CD4-positive, alpha-beta T cell (primary cell): ENCODE data around the gene SYTL1. TPM values are rescaled to one million over a fixed set of nuclear protein-coding genes. Genes with fewer than 3 reads are reported as not detected.

Experiments used
- ATAC-seq: fragments of 200-7000 bp; cut with Tn5 transposase; one replicate; pipeline ENCODE4 v1.10.0; 2022; ENCODE audit warnings: mild to moderate bottlenecking; ENCODE audit not compliant: poor library complexity
- CTCF ChIA-PET: fragments of 350-600 bp; sonication (Branson Sonifier 250); formaldehyde crosslinking; loops from one replicate; lab custom pipeline; 2021; ENCODE audit warnings: antibody characterized with exemption, inconsistent platforms; lab: Charles Lee
- POLR2A ChIA-PET: fragments of 350-600 bp; sonication (Branson Sonifier 250); formaldehyde crosslinking; loops from one replicate; lab custom pipeline; 2021; ENCODE audit warnings: antibody characterized with exemption, inconsistent platforms; lab: Charles Lee
- DNase-seq, 14 experiments: peaks; one replicate each; pipeline ENCODE4 v3.0.0-alpha.2; 2013 to 2020; ENCODE audit warnings: mixed read lengths in 2 of 14
- H3K27ac ChIP-seq, 2 donors: one replicate each; pipeline versions ENCODE4 v1.5.1 to v1.7.0; 2013; ENCODE audit warnings: low read length in 2 of 2, low read depth in 1 of 2, mild to moderate bottlenecking in 1 of 2
- H3K27me3 ChIP-seq, 2 experiments: 1 replicate in 1 of 2; 2 replicates in 1 of 2; pipeline versions ENCODE4 v1.6.1 to v1.7.0; 2013; ENCODE audit warnings: low read length in 2 of 2, control low read depth in 1 of 2, mild to moderate bottlenecking in 1 of 2, moderate library complexity in 1 of 2; ENCODE audit not compliant: insufficient read depth in 2 of 2, control insufficient read depth in 1 of 2
- H3K36me3 ChIP-seq: one replicate; pipeline ENCODE4 v1.6.1; 2013; ENCODE audit warnings: low read length, control low read depth; ENCODE audit not compliant: insufficient read depth
- H3K4me1 ChIP-seq: one replicate; pipeline ENCODE4 v1.6.1; 2013; ENCODE audit warnings: low read length, control low read depth; ENCODE audit not compliant: insufficient read depth
- H3K4me3 ChIP-seq: one replicate; pipeline ENCODE4 v1.5.1; 2013; ENCODE audit warnings: mild to moderate bottlenecking, low read length, moderate library complexity
- H3K9me3 ChIP-seq, 2 experiments: 1 replicate in 1 of 2; 2 replicates in 1 of 2; pipeline versions ENCODE4 v1.6.1 to v1.7.0; 2013; ENCODE audit warnings: low read length in 2 of 2, mild to moderate bottlenecking in 2 of 2, control low read depth in 1 of 2, moderate library complexity in 1 of 2; ENCODE audit not compliant: control insufficient read depth in 1 of 2, insufficient read depth in 1 of 2
- H3K27ac Mint-ChIP-seq: one replicate; pipeline ENCODE4 v1.8.0; 2020; ENCODE audit warnings: mixed read lengths
- H3K27me3 Mint-ChIP-seq: one replicate; pipeline ENCODE4 v1.8.0; 2021; ENCODE audit warnings: mixed read lengths
- H3K36me3 Mint-ChIP-seq: one replicate; pipeline ENCODE4 v1.8.0; 2021; ENCODE audit warnings: low read depth, mixed read lengths
- H3K4me1 Mint-ChIP-seq: one replicate; pipeline ENCODE4 v1.8.0; 2021; ENCODE audit warnings: low read depth, mixed read lengths
- H3K4me3 Mint-ChIP-seq: one replicate; pipeline ENCODE4 v1.8.0; 2020; ENCODE audit warnings: mild to moderate bottlenecking, mixed read lengths
- H3K9me3 Mint-ChIP-seq: one replicate; pipeline ENCODE4 v1.8.0; 2020; ENCODE audit warnings: mixed read lengths
- intact Hi-C, 2 experiments: fragments of 100-400 bp; cut with DNase I in 1 of 2; cut with micrococcal nuclease in 1 of 2; formaldehyde crosslinking; loops; one replicate each; pipeline versions ENCODE4 v1.15.1 to v1.9.0; 2023 to 2025; cut with DNase I, micrococcal nuclease
- total RNA-seq, 174 experiments: library from RNA in 2 of 174; stranded (reverse) in 2 of 174; gene quantifications; one replicate each; pipeline ENCODE4 v1.2.3 and lab custom pipeline; 2021 to 2026
- TF ChIP-seq, protein P1 (sequence below): fragments of 200-600 bp; IDR thresholded peaks from one replicate; pipeline ENCODE4 v1.8.0; 2022; ENCODE audit warnings: antibody characterized with exemption, mild to moderate bottlenecking

The SYTL1 gene
- total RNA-seq, 2 experiments from 2014 or later = 135 to 140 TPM

DNA sequence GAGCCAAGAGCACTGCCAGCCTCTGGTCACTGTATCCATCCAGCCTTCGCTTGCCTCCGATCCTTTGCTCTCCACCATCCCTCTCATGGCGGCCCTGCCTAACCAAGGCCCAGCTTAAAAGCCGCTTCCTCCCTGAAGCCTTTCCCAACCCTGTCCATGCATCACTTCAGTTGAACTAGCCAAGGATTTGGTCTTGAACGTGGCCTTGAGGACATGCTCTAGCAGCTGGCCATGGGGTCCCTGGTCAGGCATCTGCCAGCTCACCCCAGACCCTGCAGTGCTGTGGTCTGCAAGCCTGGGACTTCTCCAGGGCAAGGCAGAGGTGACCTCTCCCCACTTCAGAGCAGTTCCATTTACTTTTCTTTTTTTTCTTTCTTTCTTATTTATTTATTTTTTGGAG lies 5.1 kb upstream of the SYTL1 start:
- intact Hi-C loops = no loop called here
- Mint-ChIP-seq H3K4me1 (peaks cover 41% of the 10 kb centered on the region), H3K27me3 (no peaks in the 10 kb centered on the region), H3K36me3 (peaks cover 54% of the 10 kb centered on the region), H3K4me3 (no peak overlapping the region), H3K27ac (no peak overlapping the region), H3K9me3 (no peaks in the 10 kb centered on the region)
- Histone ChIP-seq H3K9me3 (no peaks in the 10 kb centered on the region), H3K4me1 (peaks cover 43% of the 10 kb centered on the region), H3K27ac (no peak overlapping the region), H3K4me3 (no peak overlapping the region), H3K36me3 (peaks cover 56% of the 10 kb centered on the region), H3K27me3 (no peaks in the 10 kb centered on the region)
- CTCF ChIA-PET = interaction anchor here (1.6 kb wide), 1 partner anchor 21 kb away, joined by 5 read pairs; no protein-coding TSS in a partner anchor
- no peak for ATAC-seq
- TF ChIP-seq, protein P1, sequence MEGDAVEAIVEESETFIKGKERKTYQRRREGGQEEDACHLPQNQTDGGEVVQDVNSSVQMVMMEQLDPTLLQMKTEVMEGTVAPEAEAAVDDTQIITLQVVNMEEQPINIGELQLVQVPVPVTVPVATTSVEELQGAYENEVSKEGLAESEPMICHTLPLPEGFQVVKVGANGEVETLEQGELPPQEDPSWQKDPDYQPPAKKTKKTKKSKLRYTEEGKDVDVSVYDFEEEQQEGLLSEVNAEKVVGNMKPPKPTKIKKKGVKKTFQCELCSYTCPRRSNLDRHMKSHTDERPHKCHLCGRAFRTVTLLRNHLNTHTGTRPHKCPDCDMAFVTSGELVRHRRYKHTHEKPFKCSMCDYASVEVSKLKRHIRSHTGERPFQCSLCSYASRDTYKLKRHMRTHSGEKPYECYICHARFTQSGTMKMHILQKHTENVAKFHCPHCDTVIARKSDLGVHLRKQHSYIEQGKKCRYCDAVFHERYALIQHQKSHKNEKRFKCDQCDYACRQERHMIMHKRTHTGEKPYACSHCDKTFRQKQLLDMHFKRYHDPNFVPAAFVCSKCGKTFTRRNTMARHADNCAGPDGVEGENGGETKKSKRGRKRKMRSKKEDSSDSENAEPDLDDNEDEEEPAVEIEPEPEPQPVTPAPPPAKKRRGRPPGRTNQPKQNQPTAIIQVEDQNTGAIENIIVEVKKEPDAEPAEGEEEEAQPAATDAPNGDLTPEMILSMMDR = no peak
- POLR2A ChIA-PET = no interaction called here
- DNase-seq = no peak

DNA sequence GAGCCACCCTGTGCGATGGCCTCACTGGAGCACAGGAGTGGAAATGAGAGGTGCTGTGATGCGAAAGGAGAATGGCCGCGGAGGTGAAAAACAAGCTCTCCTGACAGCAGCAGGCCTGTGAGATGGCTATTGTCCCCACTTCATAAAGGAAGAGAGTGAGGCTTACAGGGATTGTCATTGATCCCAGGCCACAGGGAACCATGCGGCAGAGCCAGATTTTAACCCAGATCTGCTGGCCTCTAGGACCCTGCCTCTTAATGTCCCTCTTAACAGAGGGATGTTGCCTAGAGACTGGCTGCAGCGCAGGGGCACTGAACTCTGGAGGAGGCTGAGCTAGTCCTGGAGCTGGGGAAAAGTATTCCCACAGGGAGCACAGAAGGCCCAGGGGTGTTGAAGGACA lies 3.1 kb upstream of the SYTL1 start:
- H3K27ac Mint-ChIP-seq = peak overlapping the region; percentile 94
- no peak for DNase-seq
- Histone ChIP-seq H3K4me1 (peaks cover 36% of the 10 kb centered on the region), H3K27me3 (no peaks in the 10 kb centered on the region), H3K27ac (no peak overlapping the region), H3K4me3 (no peak overlapping the region), H3K36me3 (peaks cover 36% of the 10 kb centered on the region), H3K9me3 (no peaks in the 10 kb centered on the region)
- H3K27me3 Mint-ChIP-seq = no peaks in the 10 kb centered on the region
- CTCF ChIA-PET = interaction anchor here (1.7 kb wide), 1 partner anchor 19 kb away, joined by 5 read pairs; no protein-coding TSS in a partner anchor
- H3K4me3 Mint-ChIP-seq = peak overlapping the region; percentile 75
- POLR2A ChIA-PET = interaction anchor here (6.3 kb wide), 1 partner anchor 19 kb away, joined by 56 read pairs; no protein-coding TSS in a partner anchor
- ATAC-seq = no peak
- H3K9me3 Mint-ChIP-seq = no peaks in the 10 kb centered on the region
- intact Hi-C loops = no loop called here
- H3K4me1 Mint-ChIP-seq = peaks cover 47% of the 10 kb centered on the region
- peaks cover 52% of the 10 kb centered on the region for H3K36me3 Mint-ChIP-seq
- TF ChIP-seq, protein P1 = no peak

DNA sequence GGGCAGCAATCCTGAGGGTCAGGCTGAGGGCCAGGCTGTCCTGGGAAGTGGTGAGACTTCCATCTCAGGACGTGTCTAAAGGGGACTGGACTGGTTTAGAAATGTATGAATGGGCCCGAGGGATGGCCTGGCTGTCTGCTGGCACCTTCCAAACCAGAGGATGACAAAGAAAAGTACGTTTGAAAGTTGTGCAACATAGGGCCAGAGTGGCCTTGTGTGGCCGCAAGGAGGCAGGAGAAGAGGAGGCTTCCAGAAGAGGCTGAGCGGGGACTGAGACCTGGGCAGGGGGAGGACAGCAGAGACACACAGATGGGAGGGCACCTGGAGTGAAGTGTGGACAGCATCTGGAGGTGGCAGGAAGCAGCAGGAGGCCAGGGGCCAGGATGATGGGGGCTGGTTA lies 2.6 kb upstream of the SYTL1 start:
- Histone ChIP-seq H3K27me3 (no peaks in the 10 kb centered on the region), H3K4me1 (peaks cover 41% of the 10 kb centered on the region), H3K4me3 (no peak overlapping the region), H3K27ac (no peak overlapping the region), H3K9me3 (no peaks in the 10 kb centered on the region), H3K36me3 (peaks cover 31% of the 10 kb centered on the region)
- H3K27me3 Mint-ChIP-seq = no peaks in the 10 kb centered on the region
- peaks cover 47% of the 10 kb centered on the region for H3K36me3 Mint-ChIP-seq
- no peak for DNase-seq
- peaks cover 50% of the 10 kb centered on the region for H3K4me1 Mint-ChIP-seq
- POLR2A ChIA-PET = interaction anchor here (6.3 kb wide), 1 partner anchor 18 kb away, joined by 56 read pairs; no protein-coding TSS in a partner anchor
- TF ChIP-seq, protein P1 = no peak
- CTCF ChIA-PET = no interaction called here
- H3K27ac Mint-ChIP-seq = peak overlapping the region; percentile 94
- no peak for ATAC-seq
- no peaks in the 10 kb centered on the region for H3K9me3 Mint-ChIP-seq
- peak overlapping the region; percentile 67 for H3K4me3 Mint-ChIP-seq
- intact Hi-C loops = no loop called here
